ENCODE measurements around the gene CTNNA2. TPM values are rescaled to one million over a fixed set of nuclear protein-coding genes. Genes with fewer than 3 reads are reported as not detected.

Gene CTNNA2
- total and polyA plus RNA-seq, 8 donors, result 0.28 to 5.7 (median 0.44) TPM; not detected in 4

DNA sequence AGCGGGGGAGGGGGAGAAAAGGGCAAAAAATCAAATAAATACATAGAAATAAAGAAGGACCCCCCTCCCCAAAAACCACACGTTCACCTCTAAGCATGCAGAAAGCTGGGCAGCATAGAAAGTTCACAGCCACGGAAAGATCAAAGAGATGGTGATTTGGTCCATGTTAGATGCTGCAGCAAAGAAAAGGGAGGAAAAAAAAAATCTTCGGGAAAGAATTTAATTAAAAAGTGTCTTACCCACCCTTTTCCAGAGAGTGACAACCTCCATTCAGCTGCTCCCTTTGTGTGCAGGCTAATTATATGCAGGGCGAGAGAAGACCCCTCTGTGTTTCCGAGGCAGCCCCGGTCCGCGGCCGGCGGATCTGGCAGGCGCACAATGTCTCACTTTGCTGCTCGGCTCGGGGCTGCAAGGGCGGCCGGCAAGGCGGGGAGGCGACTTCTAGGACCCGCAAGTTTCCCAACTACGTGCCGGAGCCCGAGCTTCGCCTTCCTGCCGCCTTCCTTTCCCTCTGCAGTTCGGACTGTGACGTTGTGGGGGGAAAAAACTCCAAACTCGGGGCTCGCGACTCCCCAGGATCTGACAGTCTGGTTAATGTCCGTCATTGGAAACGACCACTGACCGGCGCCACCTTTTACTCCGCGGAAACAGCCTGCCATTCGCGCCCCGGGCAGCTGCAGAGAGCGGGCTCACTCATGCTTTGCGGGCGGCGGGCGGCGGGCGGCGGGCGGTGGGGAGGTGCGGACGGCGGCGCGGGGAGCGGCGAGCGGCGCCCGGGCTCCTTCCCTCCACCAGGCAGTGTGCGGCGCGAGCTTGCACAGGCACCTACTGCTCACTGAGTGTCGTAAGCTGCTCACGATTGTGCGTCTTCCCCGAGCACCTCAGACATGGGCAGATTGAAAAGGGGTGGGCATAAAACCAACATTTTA, 791.3 kb downstream of the CTNNA2 start, which contains the start of gene LRRTM1:
LRRTM1 (minus strand) TSS at position 844 of the 929 bp plus-strand sequence. CDS start 933 bp downstream, outside the sequence.
- Histone ChIP-seq H3K9me3 (no peaks in the 10 kb centered on the region), H3K27me3 (peaks cover 13 to 59% (median 33%) of the 10 kb centered on the region in 3 donors), H3K4me3 (peak within 1 kb of the TSS; percentile 33 to 47 (median 39)), H3K27ac (no peak within 1 kb of the TSS), H3K36me3 (no peaks in the 10 kb centered on the region), H3K4me1 (peaks cover 0 to 26% (median 21%) of the 10 kb centered on the region in 4 donors)
- TF ChIP-seq POLR2AphosphoS5 (IDR thresholded peaks at IDR 0.05), result no peak
- TF ChIP-seq, protein P1, sequence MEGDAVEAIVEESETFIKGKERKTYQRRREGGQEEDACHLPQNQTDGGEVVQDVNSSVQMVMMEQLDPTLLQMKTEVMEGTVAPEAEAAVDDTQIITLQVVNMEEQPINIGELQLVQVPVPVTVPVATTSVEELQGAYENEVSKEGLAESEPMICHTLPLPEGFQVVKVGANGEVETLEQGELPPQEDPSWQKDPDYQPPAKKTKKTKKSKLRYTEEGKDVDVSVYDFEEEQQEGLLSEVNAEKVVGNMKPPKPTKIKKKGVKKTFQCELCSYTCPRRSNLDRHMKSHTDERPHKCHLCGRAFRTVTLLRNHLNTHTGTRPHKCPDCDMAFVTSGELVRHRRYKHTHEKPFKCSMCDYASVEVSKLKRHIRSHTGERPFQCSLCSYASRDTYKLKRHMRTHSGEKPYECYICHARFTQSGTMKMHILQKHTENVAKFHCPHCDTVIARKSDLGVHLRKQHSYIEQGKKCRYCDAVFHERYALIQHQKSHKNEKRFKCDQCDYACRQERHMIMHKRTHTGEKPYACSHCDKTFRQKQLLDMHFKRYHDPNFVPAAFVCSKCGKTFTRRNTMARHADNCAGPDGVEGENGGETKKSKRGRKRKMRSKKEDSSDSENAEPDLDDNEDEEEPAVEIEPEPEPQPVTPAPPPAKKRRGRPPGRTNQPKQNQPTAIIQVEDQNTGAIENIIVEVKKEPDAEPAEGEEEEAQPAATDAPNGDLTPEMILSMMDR (IDR thresholded peaks at IDR 0.05), result no peak
- no peak for TF ChIP-seq EP300 (IDR thresholded peaks at IDR 0.05)
- no peak for TF ChIP-seq POLR2A (IDR thresholded peaks at IDR 0.05)
- WGBS, 5 donors, result 1 to 2% (median 1%) methylated on average over 30 to 64 of the region's 64 CpGs
- peak in 1 of 2 donors; percentile 73 for DNase-seq
- intact Hi-C loops (cut with DNase I; ENCODE audit: low total_unique reads), result no loop called here

DNA sequence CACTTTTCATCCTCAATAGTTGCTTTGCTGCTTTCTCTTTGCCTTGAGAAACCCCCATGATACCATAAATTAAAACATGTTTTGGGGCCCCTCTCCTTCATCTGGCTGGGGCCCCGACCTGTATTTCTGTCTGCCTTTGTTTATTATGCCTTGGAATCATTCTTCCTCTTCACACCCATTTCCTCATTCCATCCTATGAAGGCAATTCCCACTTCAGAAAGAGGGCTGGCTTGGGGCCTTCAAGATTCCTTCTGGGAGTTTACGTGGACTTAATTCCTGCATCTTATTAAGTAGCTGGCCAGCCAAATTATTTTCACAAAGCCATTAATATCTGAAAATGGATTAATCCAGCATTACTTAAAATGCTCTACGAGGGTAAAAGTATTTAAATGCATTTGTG, 798.5 kb downstream of the CTNNA2 start:
- H3K4me3 ChIP-seq, result no peak overlapping the region
- no peaks in the 10 kb centered on the region for H3K4me1 ChIP-seq
- H3K36me3 ChIP-seq, result no peaks in the 10 kb centered on the region
- H3K9me3 ChIP-seq, result no peaks in the 10 kb centered on the region
- TF ChIP-seq, protein P1 (IDR thresholded peaks at IDR 0.05), result no peak
- TF ChIP-seq POLR2AphosphoS5 (IDR thresholded peaks at IDR 0.05) (no peak), EP300 (IDR thresholded peaks at IDR 0.05) (no peak)
- peak in 1 of 2 donors; percentile 29 for DNase-seq
- WGBS, 5 donors, result 31 to 50% (median 37%) methylated on average over 3 of the region's 3 CpGs
- no peaks in the 10 kb centered on the region for H3K27me3 ChIP-seq
- H3K27ac ChIP-seq, result no peak overlapping the region
- intact Hi-C loops (cut with DNase I; ENCODE audit: low total_unique reads), result no loop called here

DNA sequence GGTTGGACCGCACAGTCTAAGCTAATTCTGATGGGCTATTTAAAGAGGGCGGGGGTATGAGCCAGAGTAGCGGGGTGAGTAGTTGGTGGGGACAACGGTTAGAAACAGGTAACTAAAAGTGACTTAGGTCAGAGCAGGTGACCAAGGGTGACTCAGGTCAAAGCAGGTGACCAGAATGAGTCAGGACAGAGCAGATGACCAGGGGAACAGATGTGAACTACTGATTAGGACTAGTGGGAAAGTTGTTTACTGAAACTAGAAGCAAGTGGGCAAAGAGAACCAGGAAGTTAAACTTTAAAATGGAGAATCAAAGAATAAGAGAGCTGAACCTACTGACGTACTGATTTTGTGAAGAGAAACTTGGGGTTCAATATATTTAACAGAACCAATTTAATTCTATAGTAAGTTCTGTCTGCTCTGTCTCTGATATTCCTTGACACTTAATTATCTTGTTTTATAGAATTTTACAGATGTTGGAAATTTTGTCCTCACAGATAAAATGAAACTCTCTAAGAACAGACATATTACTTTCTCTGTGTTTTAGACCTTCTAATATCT, 799.5 kb downstream of the CTNNA2 start:
- H3K27ac ChIP-seq, result no peak overlapping the region
- TF ChIP-seq POLR2A (IDR thresholded peaks at IDR 0.05) (no peak), EP300 (IDR thresholded peaks at IDR 0.05) (no peak), POLR2AphosphoS5 (IDR thresholded peaks at IDR 0.05) (no peak)
- TF ChIP-seq, protein P1 (IDR thresholded peaks at IDR 0.05), result no peak
- no peak overlapping the region for H3K4me3 ChIP-seq
- H3K4me1 ChIP-seq, result no peaks in the 10 kb centered on the region
- H3K27me3 ChIP-seq, result no peaks in the 10 kb centered on the region
- no peak for DNase-seq
- intact Hi-C loops (cut with DNase I; ENCODE audit: low total_unique reads), result no loop called here
- 82 to 93% (median 92%) methylated on average over 5 of the region's 5 CpGs for WGBS, 5 donors
- no peaks in the 10 kb centered on the region for H3K9me3 ChIP-seq
- H3K36me3 ChIP-seq, result no peaks in the 10 kb centered on the region

DNA sequence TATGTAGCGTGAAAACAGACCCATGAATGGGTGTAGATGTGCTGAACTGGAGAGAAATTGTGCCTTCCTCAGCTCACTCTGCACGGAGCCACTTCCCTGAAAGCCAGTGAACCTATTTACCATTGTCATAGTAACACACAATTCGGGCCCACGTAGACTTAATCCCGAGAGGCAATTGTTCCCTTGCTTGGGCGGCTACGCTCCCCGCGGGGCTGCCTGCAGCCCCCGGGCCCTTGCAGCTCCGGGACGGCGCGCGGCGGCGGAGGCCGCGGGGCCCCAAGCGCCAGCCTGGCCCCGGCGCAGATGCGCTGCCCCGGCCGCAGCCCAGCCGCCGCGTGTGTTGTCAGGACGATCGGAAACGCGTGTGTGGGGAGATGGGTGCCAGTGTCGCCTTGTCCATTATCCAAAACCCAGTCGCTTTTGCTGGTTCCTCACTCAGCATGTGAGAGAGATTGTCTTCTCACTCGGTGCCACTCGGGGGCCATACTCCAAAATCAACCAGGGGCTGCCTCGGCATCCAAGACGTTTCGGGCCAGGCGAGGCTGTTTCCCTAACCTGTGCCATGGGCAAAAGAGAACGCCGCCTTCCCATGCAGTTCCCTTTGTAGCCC, 809.6 kb downstream of the CTNNA2 start:
- Histone ChIP-seq H3K27ac (no peak overlapping the region), H3K36me3 (no peaks in the 10 kb centered on the region), H3K9me3 (no peaks in the 10 kb centered on the region), H3K4me3 (no peak overlapping the region), H3K27me3 (peaks cover 0 to 41% (median 0%) of the 10 kb centered on the region in 3 donors), H3K4me1 (peaks cover 0 to 8% (median 0%) of the 10 kb centered on the region in 4 donors)
- intact Hi-C loops (cut with DNase I; ENCODE audit: low total_unique reads), result no loop called here
- peak in 1 of 2 donors; percentile 43 for DNase-seq
- WGBS, 5 donors, result 10 to 17% (median 11%) methylated on average over 17 to 42 of the region's 42 CpGs
- TF ChIP-seq POLR2AphosphoS5 (IDR thresholded peaks at IDR 0.05) (no peak), EP300 (IDR thresholded peaks at IDR 0.05) (no peak), POLR2A (IDR thresholded peaks at IDR 0.05) (no peak)
- TF ChIP-seq, protein P1 (IDR thresholded peaks at IDR 0.05), result no peak
